GM23338 (cell line): Measurements from ENCODE around the gene SOX12. TPM values are rescaled to one million over a fixed set of nuclear protein-coding genes. Genes with fewer than 3 reads are reported as not detected.

Experiments
- EZH2 ChIP-seq: fragments of 200-600 bp; sonication (generic); IDR thresholded peaks from one replicate; pipeline ENCODE4 v1.8.0; 2017; ENCODE audit warnings: antibody characterized with exemption, mild to moderate bottlenecking, low read depth; ENCODE audit not compliant: unreplicated experiment
- STAT1 ChIP-seq: IDR thresholded peaks from one replicate; pipeline ENCODE4 v1.6.1; 2016; ENCODE audit warnings: antibody characterized with exemption; ENCODE audit not compliant: unreplicated experiment
- ZNF462 ChIP-seq: fragments of 250-450 bp; sonication (Bioruptor Pico); IDR thresholded peaks from 2 replicates; pipeline ENCODE4 v1.5.0; 2020; ENCODE audit warnings: mild to moderate bottlenecking, moderate library complexity
- polyA plus RNA-seq: library from polyadenylated mRNA; unstranded; fragments of >200 nt; fragmentation: Nextera tagmentation; extraction: Ambion mirVana; gene quantifications from 2 replicates; pipeline ENCODE4 v1.2.1, GENCODE V29; 2016
- total RNA-seq: library from RNA; depleted of rRNA; stranded (reverse); fragments of >200 nt; shearing (Covaris generic); gene quantifications from 2 replicates; pipeline ENCODE4 v1.2.3, GENCODE V29; 2014; rRNA removed
- TF ChIP-seq, protein P1 (sequence below): IDR thresholded peaks from one replicate; pipeline ENCODE4 v1.6.1; 2018; ENCODE audit warnings: antibody characterized with exemption; ENCODE audit not compliant: unreplicated experiment

The SOX12 gene
- total and polyA plus RNA-seq, 2 experiments from 2014 or later: 14.1 to 32.0 TPM

- no peak for TF ChIP-seq ZNF462 (CRISPR knock-in tag)
- TF ChIP-seq, protein P1, sequence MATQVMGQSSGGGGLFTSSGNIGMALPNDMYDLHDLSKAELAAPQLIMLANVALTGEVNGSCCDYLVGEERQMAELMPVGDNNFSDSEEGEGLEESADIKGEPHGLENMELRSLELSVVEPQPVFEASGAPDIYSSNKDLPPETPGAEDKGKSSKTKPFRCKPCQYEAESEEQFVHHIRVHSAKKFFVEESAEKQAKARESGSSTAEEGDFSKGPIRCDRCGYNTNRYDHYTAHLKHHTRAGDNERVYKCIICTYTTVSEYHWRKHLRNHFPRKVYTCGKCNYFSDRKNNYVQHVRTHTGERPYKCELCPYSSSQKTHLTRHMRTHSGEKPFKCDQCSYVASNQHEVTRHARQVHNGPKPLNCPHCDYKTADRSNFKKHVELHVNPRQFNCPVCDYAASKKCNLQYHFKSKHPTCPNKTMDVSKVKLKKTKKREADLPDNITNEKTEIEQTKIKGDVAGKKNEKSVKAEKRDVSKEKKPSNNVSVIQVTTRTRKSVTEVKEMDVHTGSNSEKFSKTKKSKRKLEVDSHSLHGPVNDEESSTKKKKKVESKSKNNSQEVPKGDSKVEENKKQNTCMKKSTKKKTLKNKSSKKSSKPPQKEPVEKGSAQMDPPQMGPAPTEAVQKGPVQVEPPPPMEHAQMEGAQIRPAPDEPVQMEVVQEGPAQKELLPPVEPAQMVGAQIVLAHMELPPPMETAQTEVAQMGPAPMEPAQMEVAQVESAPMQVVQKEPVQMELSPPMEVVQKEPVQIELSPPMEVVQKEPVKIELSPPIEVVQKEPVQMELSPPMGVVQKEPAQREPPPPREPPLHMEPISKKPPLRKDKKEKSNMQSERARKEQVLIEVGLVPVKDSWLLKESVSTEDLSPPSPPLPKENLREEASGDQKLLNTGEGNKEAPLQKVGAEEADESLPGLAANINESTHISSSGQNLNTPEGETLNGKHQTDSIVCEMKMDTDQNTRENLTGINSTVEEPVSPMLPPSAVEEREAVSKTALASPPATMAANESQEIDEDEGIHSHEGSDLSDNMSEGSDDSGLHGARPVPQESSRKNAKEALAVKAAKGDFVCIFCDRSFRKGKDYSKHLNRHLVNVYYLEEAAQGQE: no peak
- no peak for TF ChIP-seq STAT1
- TF ChIP-seq EZH2: no peak
Measured at GRCh38 chr20:378961-379336, 53.6 kb downstream of the SOX12 start (continued).

Other genes starting within 250 kb of the SOX12 start
- not detected in 2 replicates for gene DEFB125, start 237.9 kb upstream of the SOX12 start, total RNA-seq
- gene DEFB125, start 237.9 kb upstream of the SOX12 start, polyA plus RNA-seq: not detected in 2 replicates
- not detected in 2 replicates for gene DEFB126, start 183.0 kb upstream of the SOX12 start, total RNA-seq
- not detected in 2 replicates for gene DEFB126, start 183.0 kb upstream of the SOX12 start, polyA plus RNA-seq
- not detected in 2 replicates for gene DEFB127, start 168.1 kb upstream of the SOX12 start, total RNA-seq
- gene DEFB127, start 168.1 kb upstream of the SOX12 start, polyA plus RNA-seq: not detected in 2 replicates
- gene DEFB128, start 135.8 kb upstream of the SOX12 start, total RNA-seq: not detected in 2 replicates
- not detected in 2 replicates for gene DEFB128, start 135.8 kb upstream of the SOX12 start, polyA plus RNA-seq
- gene DEFB129, start 98.3 kb upstream of the SOX12 start, total RNA-seq: not detected in 2 replicates
- not detected in 2 replicates for gene DEFB129, start 98.3 kb upstream of the SOX12 start, polyA plus RNA-seq
- not detected in 2 replicates for gene DEFB132, start 67.8 kb upstream of the SOX12 start, total RNA-seq
- not detected in 2 replicates for gene DEFB132, start 67.8 kb upstream of the SOX12 start, polyA plus RNA-seq
- 14.6 and 17.8 TPM in 2 replicates for gene C20orf96, start 34.8 kb upstream of the SOX12 start, total RNA-seq
- 29.0 and 36.3 TPM in 2 replicates for gene C20orf96, start 34.8 kb upstream of the SOX12 start, polyA plus RNA-seq
- gene ZCCHC3, start 28.0 kb upstream of the SOX12 start, total RNA-seq: 65.8 and 66.3 TPM in 2 replicates
- 26.5 and 31.3 TPM in 2 replicates for gene ZCCHC3, start 28.0 kb upstream of the SOX12 start, polyA plus RNA-seq
- 14.4 and 19.8 TPM in 2 replicates for gene NRSN2, start 21.6 kb downstream of the SOX12 start, total RNA-seq
- gene NRSN2, start 21.6 kb downstream of the SOX12 start, polyA plus RNA-seq: 17.9 and 23.2 TPM in 2 replicates
- 13.7 and 21.0 TPM in 2 replicates for gene TRIB3, start 55.2 kb downstream of the SOX12 start, total RNA-seq
- 5.8 and 6.9 TPM in 2 replicates for gene TRIB3, start 55.2 kb downstream of the SOX12 start, polyA plus RNA-seq
- gene RBCK1, start 82.7 kb downstream of the SOX12 start, total RNA-seq: 56.8 and 65.3 TPM in 2 replicates
- gene RBCK1, start 82.7 kb downstream of the SOX12 start, polyA plus RNA-seq: 46.5 and 52.6 TPM in 2 replicates
- gene TBC1D20, start 137.0 kb downstream of the SOX12 start, total RNA-seq: 15.0 and 15.2 TPM in 2 replicates
- 4.8 and 5.0 TPM in 2 replicates for gene TBC1D20, start 137.0 kb downstream of the SOX12 start, polyA plus RNA-seq
- 244 and 252 TPM in 2 replicates for gene CSNK2A1, start 218.2 kb downstream of the SOX12 start, total RNA-seq
- 73.2 and 85.1 TPM in 2 replicates for gene CSNK2A1, start 218.2 kb downstream of the SOX12 start, polyA plus RNA-seq